ENCODE results near the gene GABRG3. TPM values are rescaled to one million over a fixed set of nuclear protein-coding genes. Genes with fewer than 3 reads are reported as not detected.

GABRG3 gene
- total and polyA plus RNA-seq, 12 donors = not detected

DNA sequence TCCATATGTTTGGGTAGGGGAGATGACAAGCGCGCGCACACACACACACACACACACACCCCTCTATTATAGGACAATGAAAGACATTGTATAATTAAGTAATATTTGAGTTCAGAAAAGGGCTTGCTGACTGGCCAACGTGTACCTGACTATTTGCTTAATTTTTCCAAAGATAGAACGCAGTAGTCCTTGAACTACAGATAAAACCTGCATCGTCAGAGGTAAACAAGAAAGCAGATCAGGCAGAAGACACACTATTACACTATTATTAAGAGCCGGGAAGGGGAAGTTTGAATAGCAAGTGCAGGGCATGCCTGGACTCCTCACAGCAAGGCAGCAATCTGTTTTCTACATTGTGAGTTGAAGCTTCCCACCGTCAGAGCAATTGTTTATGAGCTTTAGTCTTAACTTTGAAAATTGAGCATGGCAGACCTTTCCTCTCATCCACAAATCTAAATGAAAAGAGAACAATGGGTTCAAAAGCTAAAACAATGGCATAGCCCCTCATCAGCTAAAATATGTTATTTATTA, 427.7 kb downstream of the GABRG3 start:
- TF ChIP-seq CTCF (IDR thresholded peaks at IDR 0.05) = no peak
- H3K4me1 ChIP-seq = no peaks in the 10 kb centered on the region

DNA sequence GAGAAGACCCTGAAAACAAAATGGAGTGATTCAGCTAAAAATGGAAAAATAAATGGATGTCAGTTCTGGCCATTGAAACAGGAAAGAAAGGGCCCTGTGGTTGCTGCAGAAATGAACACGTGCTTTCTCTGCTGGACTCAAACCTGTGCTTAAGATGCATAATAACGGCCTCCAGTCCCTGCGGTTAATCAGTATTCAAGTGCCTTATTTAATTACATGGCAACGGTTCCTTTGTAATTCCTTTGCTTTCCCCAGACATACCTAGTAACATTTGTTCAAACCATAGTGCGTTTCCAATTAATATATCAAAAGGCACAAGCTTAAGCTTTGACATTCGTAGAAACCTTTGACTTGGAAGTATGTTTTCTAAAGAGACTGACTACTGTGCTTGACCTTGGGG, 428.3 kb downstream of the GABRG3 start:
- ATAC-seq = no peak
- 78 to 79% methylated on average over 6 of the region's 6 CpGs for WGBS, 2 donors
- intact Hi-C loops (cut with DNase I) = no loop called here

More for the DNA sequence above, 427.7 kb downstream of the GABRG3 start:
- intact Hi-C loops (cut with DNase I) = no loop called here
- Histone ChIP-seq H3K27me3 (no peaks in the 10 kb centered on the region), H3K36me3 (no peaks in the 10 kb centered on the region), H3K27ac (no peak overlapping the region), H3K9me3 (peaks cover 0 to 24% (median 5%) of the 10 kb centered on the region in 11 donors), H3K4me3 (no peak overlapping the region)
- DNase-seq (no peak), ATAC-seq (no peak)
- WGBS, 2 donors = 80 to 82% methylated on average over 8 of the region's 8 CpGs

DNA sequence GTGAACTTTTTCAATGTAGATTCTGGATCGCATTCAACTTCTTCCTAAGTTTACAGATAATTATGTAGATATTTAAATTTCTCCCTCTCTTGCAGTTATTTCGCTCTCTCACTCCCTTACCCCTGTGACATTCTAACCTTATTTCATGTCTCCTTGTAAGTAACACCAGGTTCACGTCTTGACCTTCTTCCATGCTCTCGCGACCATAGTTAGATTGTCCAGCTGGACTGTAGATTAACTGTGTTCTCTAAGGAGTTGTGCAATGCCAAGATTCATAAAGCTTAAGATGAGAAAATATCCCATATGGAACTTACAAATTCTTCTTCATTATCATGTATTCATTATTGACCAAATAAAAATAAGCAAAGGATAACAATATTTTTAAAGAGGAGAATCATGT, 430.5 kb downstream of the GABRG3 start:
- TF ChIP-seq CTCF (IDR thresholded peaks at IDR 0.05) = no peak
- H3K4me3 ChIP-seq = no peak overlapping the region
- ATAC-seq = no peak
- intact Hi-C loops (cut with DNase I) = no loop called here
- H3K9me3 ChIP-seq = peaks cover 0 to 20% (median 0%) of the 10 kb centered on the region in 11 donors
- DNase-seq = no peak
- no peaks in the 10 kb centered on the region for H3K27me3 ChIP-seq
- no peaks in the 10 kb centered on the region for H3K36me3 ChIP-seq
- H3K4me1 ChIP-seq = no peaks in the 10 kb centered on the region
- 59 to 72% methylated on average over 5 of the region's 5 CpGs for WGBS, 2 donors
- H3K27ac ChIP-seq = no peak overlapping the region

More for the DNA sequence above, 428.3 kb downstream of the GABRG3 start:
- TF ChIP-seq CTCF (IDR thresholded peaks at IDR 0.05) = no peak
- DNase-seq = no peak
- Histone ChIP-seq H3K4me3 (no peak overlapping the region), H3K9me3 (peaks cover 0 to 21% (median 0%) of the 10 kb centered on the region in 11 donors), H3K36me3 (no peaks in the 10 kb centered on the region), H3K4me1 (no peaks in the 10 kb centered on the region), H3K27me3 (no peaks in the 10 kb centered on the region), H3K27ac (no peak overlapping the region)

GRCh38 chr15:27408428-27408827, 437.4 kb downstream of the GABRG3 start:
- Histone ChIP-seq H3K4me3 (no peak overlapping the region), H3K27ac (no peak overlapping the region), H3K4me1 (no peaks in the 10 kb centered on the region), H3K27me3 (no peaks in the 10 kb centered on the region), H3K36me3 (no peaks in the 10 kb centered on the region), H3K9me3 (peaks cover 0 to 16% (median 0%) of the 10 kb centered on the region in 11 donors)
- TF ChIP-seq CTCF (IDR thresholded peaks at IDR 0.05) = no peak
- ATAC-seq = no peak
- 84 to 85% methylated on average over 5 of the region's 5 CpGs for WGBS, 2 donors
- intact Hi-C loops (cut with DNase I) = no loop called here
- DNase-seq = no peak
